SJCRH30 (cell line): Measurements from ENCODE around the gene PIP4K2C. TPM values are rescaled to one million over a fixed set of nuclear protein-coding genes. Genes with fewer than 3 reads are reported as not detected.
"Not testable (repeated sequence)": the region's sequence is repeated elsewhere in the genome, so short reads cannot be mapped to it uniquely, and the experiment has no call there.

Source experiments
- DNase-seq, 2 experiments: peaks; one replicate each; pipeline ENCODE4 v3.0.0-alpha.2; 2015 to 2020
- H3K27ac ChIP-seq: fragments of 250-450 bp; sonication (Bioruptor Pico); 2 replicates; pipeline ENCODE4 v1.5.1; 2020; ENCODE audit warnings: mild to moderate bottlenecking, moderate library complexity
- H3K27me3 ChIP-seq: fragments of 250-450 bp; sonication (Bioruptor Pico); 2 replicates; pipeline ENCODE4 v1.5.1; 2020; ENCODE audit warnings: mild to moderate bottlenecking, moderate library complexity
- H3K36me3 ChIP-seq: fragments of 250-450 bp; sonication (Bioruptor Pico); 2 replicates; pipeline ENCODE4 v1.5.1; 2020; ENCODE audit warnings: mild to moderate bottlenecking, moderate library complexity
- H3K4me1 ChIP-seq: fragments of 250-450 bp; sonication (Bioruptor Pico); 2 replicates; pipeline ENCODE4 v1.5.1; 2020; ENCODE audit warnings: mild to moderate bottlenecking, moderate library complexity
- H3K4me3 ChIP-seq: fragments of 250-450 bp; sonication (Bioruptor Pico); 2 replicates; pipeline ENCODE4 v1.5.1; 2020; ENCODE audit warnings: mild to moderate bottlenecking, moderate library complexity
- H3K9me3 ChIP-seq: fragments of 250-450 bp; sonication (Bioruptor Pico); replicated peaks from 2 replicates; pipeline ENCODE4 v1.5.1; 2020; ENCODE audit warnings: mild to moderate bottlenecking, moderate library complexity
- total RNA-seq: library from RNA; depleted of rRNA; stranded (reverse); fragments of >200 nt; shearing (Covaris generic); gene quantifications from 2 replicates; pipeline ENCODE4 v1.2.3, GENCODE V29; 2014

PIP4K2C gene
- total RNA-seq, 1 experiment from 2014 or later, result 171 TPM

DNA sequence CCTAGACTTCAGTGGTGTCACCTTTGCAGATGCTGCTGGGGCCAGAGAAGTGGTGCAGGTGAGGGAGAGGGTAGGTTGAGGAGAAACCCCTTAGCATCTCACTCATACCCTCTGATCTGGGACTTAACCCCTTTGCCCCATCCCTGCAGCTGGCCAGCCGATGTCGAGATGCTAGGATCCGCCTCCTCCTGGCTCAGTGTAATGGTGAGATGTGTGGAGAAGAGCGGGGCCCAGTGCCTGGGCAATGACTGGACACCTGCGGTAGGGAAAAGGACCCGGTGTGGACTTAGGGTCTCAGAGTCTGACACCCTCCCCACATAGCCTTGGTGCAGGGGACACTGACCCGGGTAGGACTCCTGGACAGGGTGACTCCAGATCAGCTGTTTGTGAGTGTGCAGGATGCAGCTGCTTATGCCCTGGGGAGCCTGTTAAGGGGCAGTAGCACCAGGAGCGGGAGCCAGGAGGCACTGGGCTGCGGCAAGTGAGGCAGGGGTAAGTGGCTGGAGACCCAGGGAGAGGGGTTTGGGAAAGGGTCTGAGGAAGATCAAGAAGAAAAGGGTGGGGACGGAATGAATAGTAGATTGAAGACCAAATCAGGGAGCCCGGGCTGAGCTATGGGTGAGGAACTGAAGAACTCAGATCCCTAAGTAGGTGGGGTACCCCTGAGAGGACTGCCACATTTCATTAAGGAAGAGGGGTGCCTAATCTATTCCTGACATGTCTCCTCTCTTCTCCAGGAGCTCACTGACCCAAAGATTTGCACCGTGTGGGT, 34.5 kb downstream of the PIP4K2C start:
- Histone ChIP-seq H3K4me3 (no peak overlapping the region), H3K27ac (no peak overlapping the region), H3K27me3 (no peaks in the 10 kb centered on the region), H3K36me3 (peaks cover 39% of the 10 kb centered on the region), H3K4me1 (peaks cover 4% of the 10 kb centered on the region; the same call in 1 of the 2 replicates), H3K9me3 (no peaks in the 10 kb centered on the region)
- DNase-seq, result no peak

DNA sequence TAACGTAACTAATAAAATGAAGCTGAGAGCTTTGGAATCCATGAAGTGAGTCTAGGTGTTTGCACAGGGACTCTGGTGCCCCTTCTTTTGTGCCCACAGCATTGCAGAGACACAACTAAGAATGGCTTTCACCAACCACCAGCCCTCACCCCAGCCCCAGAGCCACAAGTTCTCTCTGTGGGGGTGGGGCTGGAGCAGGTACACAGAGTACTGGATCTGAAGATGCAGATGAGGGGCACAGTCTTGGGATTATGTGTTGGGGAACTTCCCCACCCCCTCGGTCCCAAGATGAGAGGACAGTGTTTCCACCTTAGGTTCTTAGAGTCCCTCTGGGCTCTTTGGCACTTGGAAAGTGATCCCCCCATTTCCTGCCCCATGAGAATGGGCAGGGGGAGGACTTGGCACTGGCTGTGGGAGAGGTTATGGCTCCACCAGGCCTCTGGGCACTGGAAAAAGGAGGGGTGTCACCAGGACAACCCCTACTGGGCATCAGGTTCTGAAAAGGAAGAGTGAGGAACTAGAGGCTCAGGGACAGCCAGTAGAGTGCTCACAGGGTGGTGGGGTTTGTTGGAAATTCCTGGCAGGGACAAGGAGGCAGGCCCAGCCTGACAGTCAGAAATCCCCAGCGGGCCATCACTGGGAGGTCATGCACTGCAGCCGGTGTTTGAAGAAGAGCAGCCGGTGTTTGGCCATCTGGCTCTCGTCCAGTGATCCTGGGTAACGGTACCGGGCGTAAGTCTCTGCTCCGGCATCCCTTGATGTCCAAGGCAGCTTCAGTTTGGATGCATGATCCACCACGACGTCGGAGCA, 35.3 kb downstream of the PIP4K2C start:
- H3K36me3 ChIP-seq, result peaks cover 39% of the 10 kb centered on the region
- no peak overlapping the region for H3K4me3 ChIP-seq
- peak in 1 of 2 experiments; percentile 24 for DNase-seq
- H3K4me1 ChIP-seq, result peaks cover 4% of the 10 kb centered on the region; the same call in 1 of the 2 replicates
- no peaks in the 10 kb centered on the region for H3K9me3 ChIP-seq
- H3K27me3 ChIP-seq, result no peaks in the 10 kb centered on the region
- no peak overlapping the region for H3K27ac ChIP-seq

- peak in 1 of 2 experiments; percentile 16 for DNase-seq
- Histone ChIP-seq H3K27me3 (no peaks in the 10 kb centered on the region), H3K36me3 (peaks cover 35% of the 10 kb centered on the region)
These were observed 36.0 kb downstream of the PIP4K2C start for GRCh38 chr12:57626921-57627445.

DNA sequence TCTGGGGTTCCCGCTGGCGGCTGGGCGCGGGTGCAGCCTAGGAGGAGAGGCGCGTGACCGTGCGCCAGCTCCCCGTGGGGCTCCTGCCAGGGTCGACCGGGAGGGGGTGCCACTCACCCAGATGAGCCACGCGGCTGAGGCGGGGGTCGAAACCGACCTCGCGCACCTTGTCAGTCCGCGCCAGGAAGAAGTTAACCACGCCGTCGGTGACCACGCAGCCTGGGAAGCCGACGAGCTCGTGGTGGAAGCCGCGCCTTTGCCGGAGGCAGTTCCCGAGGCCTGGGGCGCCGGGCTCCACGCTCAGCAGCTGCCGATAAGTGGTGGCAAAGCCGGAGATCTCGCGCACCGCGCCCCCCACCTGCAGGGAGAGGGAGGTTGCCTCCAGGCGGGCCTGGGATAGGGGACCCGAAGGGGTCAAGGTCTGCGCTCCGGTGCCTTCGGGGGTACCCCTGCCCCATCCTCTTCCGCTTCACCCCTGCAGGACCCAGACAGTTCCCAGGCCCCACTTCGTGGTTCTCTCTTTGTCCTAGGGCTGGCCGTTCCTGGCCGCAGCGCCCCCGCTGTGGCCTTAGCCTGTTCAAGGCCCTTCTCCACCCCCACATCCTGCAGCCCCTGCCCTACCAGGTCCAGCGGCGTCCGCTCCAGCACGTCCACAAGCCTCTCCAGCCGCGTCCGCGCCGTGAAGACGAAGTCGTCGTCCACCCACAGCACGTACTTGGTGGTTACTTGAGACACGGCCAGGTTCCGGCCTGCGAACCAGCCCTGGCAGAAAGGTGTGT, 36.7 kb downstream of the PIP4K2C start:
- peaks cover 4% of the 10 kb centered on the region; the same call in 1 of the 2 replicates for H3K4me1 ChIP-seq
- H3K9me3 ChIP-seq, result no peaks in the 10 kb centered on the region
- H3K27ac ChIP-seq, result no peak overlapping the region
- no peaks in the 10 kb centered on the region for H3K27me3 ChIP-seq
- no peak overlapping the region for H3K4me3 ChIP-seq
- peaks cover 30% of the 10 kb centered on the region for H3K36me3 ChIP-seq
- peak in 1 of 2 experiments; percentile 40 for DNase-seq

More at GRCh38 chr12:57626921-57627445, 36.0 kb downstream of the PIP4K2C start:
- H3K4me1 ChIP-seq, result peaks cover 4% of the 10 kb centered on the region; the same call in 1 of the 2 replicates
- H3K27ac ChIP-seq, result no peak overlapping the region
- H3K4me3 ChIP-seq, result no peak overlapping the region
- H3K9me3 ChIP-seq, result no peaks in the 10 kb centered on the region

- peak in 1 of 2 experiments; percentile 26 for DNase-seq
- H3K27me3 ChIP-seq, result no peaks in the 10 kb centered on the region
- H3K9me3 ChIP-seq, result no peaks in the 10 kb centered on the region
- no peak overlapping the region for H3K4me3 ChIP-seq
- H3K4me1 ChIP-seq, result peaks cover 4% of the 10 kb centered on the region; the same call in 1 of the 2 replicates
- peaks cover 30% of the 10 kb centered on the region for H3K36me3 ChIP-seq
- H3K27ac ChIP-seq, result no peak overlapping the region
These were observed 37.5 kb downstream of the PIP4K2C start for GRCh38 chr12:57628280-57629191.

DNA sequence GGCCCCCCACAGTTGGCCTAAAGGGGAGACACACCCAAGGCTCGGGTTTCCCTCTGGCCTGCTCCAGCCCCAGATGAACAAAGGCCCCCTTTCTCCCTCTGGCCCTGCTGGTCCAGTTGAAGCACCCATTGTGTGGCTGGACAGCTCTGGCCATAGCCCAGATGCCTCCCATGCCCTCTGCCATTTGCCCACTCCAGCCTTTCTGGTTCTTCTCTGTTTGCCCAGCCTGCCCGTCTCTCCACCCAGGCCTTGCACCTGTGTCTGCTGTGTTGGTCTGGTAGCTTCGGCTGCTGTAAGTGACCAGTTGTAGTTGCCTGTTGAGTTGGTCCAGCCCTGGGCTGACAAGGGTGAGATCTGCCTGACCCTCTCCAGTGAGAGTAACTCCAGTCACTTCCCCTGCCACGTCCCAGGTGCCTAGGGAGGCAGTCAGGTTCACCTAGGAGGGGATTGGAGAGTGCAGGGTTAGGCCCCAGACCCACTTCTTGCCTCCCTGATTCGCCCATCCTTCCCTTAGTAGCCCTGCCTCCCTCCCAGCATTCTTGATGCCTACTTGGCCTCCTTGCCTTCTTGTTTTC, 39.0 kb downstream of the PIP4K2C start:
- DNase-seq, result peak; percentile 51 to 68
- H3K27me3 ChIP-seq, result no peaks in the 10 kb centered on the region
- no peaks in the 10 kb centered on the region for H3K9me3 ChIP-seq
- H3K36me3 ChIP-seq, result peaks cover 30% of the 10 kb centered on the region
- peaks cover 4% of the 10 kb centered on the region; the same call in 1 of the 2 replicates for H3K4me1 ChIP-seq
- no peak overlapping the region for H3K4me3 ChIP-seq
- H3K27ac ChIP-seq, result no peak overlapping the region

DNA sequence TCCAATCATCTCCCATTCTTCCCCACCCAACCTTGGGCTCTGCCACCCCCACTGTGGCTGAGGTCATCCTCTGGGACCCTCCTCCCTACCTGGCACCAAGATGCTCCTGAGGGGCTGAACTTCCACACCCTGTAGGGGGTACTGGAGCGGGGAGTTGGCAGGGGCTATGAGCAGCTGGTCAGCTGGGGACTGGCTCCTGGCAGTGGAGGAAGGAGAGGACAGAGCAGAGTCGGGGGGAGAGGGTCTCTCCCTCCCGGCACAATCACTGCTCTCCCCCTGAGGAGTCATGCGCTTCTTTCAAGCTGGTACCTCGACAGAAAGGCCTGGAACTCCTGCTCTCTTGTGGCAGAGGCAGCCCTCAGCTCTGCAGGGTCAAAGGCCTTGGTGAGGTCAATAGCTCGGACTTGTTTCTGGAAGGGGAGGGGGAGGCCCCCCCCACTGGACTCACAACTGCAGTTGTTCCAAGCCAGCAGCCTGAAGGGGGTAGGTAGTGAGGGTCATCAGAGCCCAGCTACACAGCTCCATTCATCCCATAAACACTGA, 40.0 kb downstream of the PIP4K2C start:
- Histone ChIP-seq H3K4me1 (peaks cover 4% of the 10 kb centered on the region; the same call in 1 of the 2 replicates), H3K27me3 (no peaks in the 10 kb centered on the region), H3K9me3 (no peaks in the 10 kb centered on the region), H3K36me3 (peaks cover 27% of the 10 kb centered on the region), H3K4me3 (no peak overlapping the region), H3K27ac (no peak overlapping the region)
- DNase-seq, result peak in 1 of 2 experiments; percentile 37

DNA sequence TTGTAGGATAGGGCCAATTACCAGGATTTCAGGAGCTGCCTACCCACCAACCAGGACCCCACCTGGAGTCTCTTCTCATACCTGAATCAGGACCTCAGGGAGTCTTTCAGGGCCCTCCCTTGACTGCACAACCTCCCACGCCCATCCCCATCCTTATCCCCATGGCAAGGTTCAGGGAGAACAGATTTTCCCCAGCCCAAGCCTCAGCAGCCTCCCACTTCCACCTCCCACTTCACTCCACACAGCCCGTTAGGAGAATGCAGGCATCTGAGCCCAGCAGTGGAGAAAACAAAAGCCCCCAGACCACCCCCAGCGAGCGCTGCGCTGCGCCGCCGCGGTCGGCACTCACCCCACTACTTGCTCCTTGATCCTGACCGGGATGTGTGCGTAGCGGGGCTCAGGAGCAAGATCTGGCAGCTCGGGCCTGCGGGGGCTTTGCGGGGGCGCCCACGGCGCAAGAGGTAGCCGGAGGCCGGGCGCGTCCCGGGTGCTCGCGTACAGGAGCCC, 40.6 kb downstream of the PIP4K2C start:
- no peak overlapping the region for H3K27ac ChIP-seq
- H3K4me3 ChIP-seq, result peak overlapping the region; percentile 73
- peaks cover 4% of the 10 kb centered on the region; the same call in 1 of the 2 replicates for H3K4me1 ChIP-seq
- peak in 1 of 2 experiments; percentile 33 for DNase-seq
- H3K27me3 ChIP-seq, result no peaks in the 10 kb centered on the region
- H3K36me3 ChIP-seq, result peaks cover 20% of the 10 kb centered on the region
- H3K9me3 ChIP-seq, result no peaks in the 10 kb centered on the region

DNA sequence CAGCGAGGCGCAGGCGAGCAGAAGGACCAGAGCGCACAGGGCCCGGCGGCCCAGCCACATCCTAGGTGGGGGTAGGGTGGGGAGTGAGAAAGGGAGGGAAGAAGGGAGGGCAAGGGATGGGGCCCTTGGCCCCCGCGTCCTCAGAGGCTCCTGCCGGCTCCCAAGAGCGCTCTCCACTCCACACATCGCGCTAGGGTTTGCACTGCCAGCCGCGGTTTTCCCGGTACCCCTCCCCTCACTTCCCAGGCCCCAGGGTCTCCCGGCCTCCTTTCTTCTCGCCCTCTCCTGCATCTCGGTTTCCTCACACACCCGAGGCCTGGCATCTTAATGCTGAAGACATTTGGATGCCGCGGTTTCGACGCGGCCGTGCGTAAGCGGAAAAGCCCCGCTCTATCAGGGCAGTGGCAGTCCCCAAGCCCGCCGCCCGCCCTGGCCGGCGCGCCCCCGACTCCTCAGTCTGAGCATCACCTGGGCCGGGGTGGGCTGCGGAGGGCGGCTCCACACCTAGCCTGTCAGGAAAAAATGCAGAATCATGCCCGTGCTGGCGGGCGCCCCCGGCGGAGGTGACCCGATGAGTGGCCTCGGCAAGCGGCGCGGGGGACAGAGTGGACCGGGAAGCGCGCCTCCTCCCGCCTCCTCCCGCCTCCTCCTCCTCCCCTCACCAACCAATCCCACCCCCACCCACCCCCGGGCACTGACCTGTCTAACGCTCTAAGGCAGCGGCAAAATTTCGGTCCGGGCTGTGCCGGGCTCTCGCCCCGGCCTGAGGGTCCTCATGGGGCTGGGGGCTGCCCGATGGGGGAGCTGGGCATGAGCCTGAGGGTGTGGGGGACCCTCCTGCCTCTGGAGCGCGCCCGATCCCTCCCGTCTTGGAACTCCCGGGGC, 41.3 kb downstream of the PIP4K2C start:
- Histone ChIP-seq H3K9me3 (no peaks in the 10 kb centered on the region), H3K27me3 (no peaks in the 10 kb centered on the region), H3K27ac (peak overlapping the region; percentile 18; the same call in 1 of the 2 replicates), H3K4me1 (peaks cover 4% of the 10 kb centered on the region; the same call in 1 of the 2 replicates), H3K36me3 (peaks cover 15% of the 10 kb centered on the region), H3K4me3 (peak overlapping the region; percentile 73)
- DNase-seq, result peak; percentile 73 to 76

DNA sequence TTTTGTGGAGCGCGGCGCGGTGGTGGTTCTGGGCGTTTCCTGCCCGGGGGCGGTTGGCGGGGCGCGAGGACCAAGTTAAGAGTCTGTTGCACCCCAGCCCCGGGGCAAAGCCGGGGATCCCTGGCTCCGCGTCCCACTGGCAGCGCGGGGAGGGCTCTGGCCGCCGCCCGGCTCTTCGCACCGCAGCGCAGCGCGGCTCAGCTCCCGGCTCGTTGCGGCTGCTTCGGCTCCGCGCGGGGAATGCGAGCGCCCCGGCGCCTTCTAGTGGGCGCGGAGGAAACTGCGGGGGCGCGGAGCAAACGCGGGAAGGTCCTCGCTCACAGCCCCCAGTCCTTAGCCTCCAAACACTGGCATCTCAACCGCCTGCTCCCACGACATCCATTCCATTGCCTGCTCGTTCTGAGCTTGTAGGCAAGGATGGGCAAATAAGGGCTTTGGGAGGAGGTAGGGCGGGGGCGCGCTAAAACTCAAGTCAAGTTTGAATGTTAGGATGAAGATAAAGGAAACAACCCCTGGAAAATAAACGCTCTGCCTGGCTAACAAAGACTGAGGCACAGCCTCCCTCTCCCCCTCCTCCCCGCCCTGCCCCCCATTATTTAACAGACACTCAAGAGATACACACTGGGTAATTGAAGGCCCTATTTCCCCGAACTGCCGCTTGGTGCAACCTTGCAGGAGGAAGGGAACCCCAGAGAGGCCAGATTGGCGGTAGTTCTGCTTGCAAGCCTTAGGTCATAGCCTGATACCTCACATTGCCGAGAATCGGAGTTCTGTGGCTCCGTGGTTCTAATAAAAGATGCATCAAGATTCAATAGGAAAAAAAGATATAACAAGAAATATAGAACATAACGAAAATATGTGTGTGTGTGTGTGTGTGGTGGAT, 42.2 kb downstream of the PIP4K2C start, which contains the start of gene B4GALNT1:
Gene B4GALNT1 (minus strand): TSS at position 244 of the 883 bp plus-strand sequence. CDS start 1,069 bp downstream, outside the sequence.
- Histone ChIP-seq H3K4me3 (peak within 1 kb of the TSS; percentile 73), H3K27ac (peak within 1 kb of the TSS; percentile 18; the same call in 1 of the 2 replicates), H3K4me1 (peaks cover 4% of the 10 kb centered on the region; the same call in 1 of the 2 replicates), H3K36me3 (peaks cover 11% of the 10 kb centered on the region), H3K9me3 (no peaks in the 10 kb centered on the region), H3K27me3 (no peaks in the 10 kb centered on the region)
- DNase-seq, result peak; percentile 96 to 100

DNA sequence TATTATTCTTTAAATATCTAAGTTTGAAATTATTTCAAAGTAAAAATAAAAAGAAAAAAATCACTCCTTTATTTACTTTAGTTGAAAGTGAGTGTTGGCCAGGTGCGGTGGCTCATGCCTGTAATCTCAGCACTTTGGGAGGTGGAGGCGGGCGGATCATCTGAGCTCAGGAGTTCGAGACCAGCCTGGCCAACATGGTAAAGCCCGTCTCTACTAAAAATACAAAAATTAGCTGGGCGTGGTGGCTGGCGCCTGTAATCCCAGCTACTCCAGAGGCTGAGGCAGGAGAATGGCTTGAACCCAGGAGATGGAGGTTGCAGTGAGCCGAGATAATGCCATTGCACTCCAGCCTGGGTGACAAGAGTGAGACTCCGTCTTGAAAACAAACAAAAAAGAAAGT, 45.7 kb downstream of the PIP4K2C start:
- not testable (repeated sequence) for H3K27ac ChIP-seq, H3K4me3 ChIP-seq, H3K4me1 ChIP-seq, H3K9me3 ChIP-seq, H3K36me3 ChIP-seq, H3K27me3 ChIP-seq
- peak in 1 of 2 experiments; percentile 11 for DNase-seq
